GM21367 (cell line): ENCODE measurements around the gene ITM2C.

Source experiments
- ATAC-seq: cut with Tn5 transposase; IDR thresholded peaks from one replicate; pipeline ENCODE4 v1.9.1; 2021; ENCODE audit not compliant: unreplicated experiment

Gene ITM2C

GRCh38 chr2:230850358-230850658 lies 14.4 kb upstream of the ITM2C start:
- no peak for ATAC-seq

- no peak for ATAC-seq
Measured at GRCh38 chr2:230852113-230852512, 12.6 kb upstream of the ITM2C start.

GRCh38 chr2:230861552-230862255 lies 3.0 kb upstream of the ITM2C start:
- no peak for ATAC-seq

GRCh38 chr2:230862292-230862691 lies 2.5 kb upstream of the ITM2C start:
- no peak for ATAC-seq

GRCh38 chr2:230863031-230863430 lies 1.7 kb upstream of the ITM2C start:
- ATAC-seq: no peak

GRCh38 chr2:230863442-230864121 lies 1.2 kb upstream of the ITM2C start:
- ATAC-seq: no peak

GRCh38 chr2:230864122-230864604 lies 579 bp upstream of the ITM2C start:
- ATAC-seq: no peak

GRCh38 chr2:230865307-230865765 lies 594 bp downstream of the ITM2C start:
- no peak for ATAC-seq

GRCh38 chr2:230865766-230866755 lies 1.3 kb downstream of the ITM2C start:
- ATAC-seq: no peak

- no peak for ATAC-seq
Measured at GRCh38 chr2:230866756-230867523, 2.2 kb downstream of the ITM2C start.

GRCh38 chr2:230868161-230868946 lies 3.6 kb downstream of the ITM2C start:
- no peak for ATAC-seq

- ATAC-seq: no peak
Measured at GRCh38 chr2:230868947-230869913, 4.5 kb downstream of the ITM2C start.

- no peak for ATAC-seq
Measured at GRCh38 chr2:230869914-230870543, 5.3 kb downstream of the ITM2C start.

- ATAC-seq: no peak
Measured at GRCh38 chr2:230870544-230871360, 6.0 kb downstream of the ITM2C start.

GRCh38 chr2:230871361-230872150 lies 6.8 kb downstream of the ITM2C start:
- no peak for ATAC-seq

GRCh38 chr2:230872151-230872967 lies 7.6 kb downstream of the ITM2C start:
- no peak for ATAC-seq
